ENCODE data around the gene NAPA.

NAPA gene

GRCh38 chr19:47538812-47539211, 23.9 kb upstream of the NAPA start:
- no peak overlapping the region for H3K4me3 Mint-ChIP-seq

DNA sequence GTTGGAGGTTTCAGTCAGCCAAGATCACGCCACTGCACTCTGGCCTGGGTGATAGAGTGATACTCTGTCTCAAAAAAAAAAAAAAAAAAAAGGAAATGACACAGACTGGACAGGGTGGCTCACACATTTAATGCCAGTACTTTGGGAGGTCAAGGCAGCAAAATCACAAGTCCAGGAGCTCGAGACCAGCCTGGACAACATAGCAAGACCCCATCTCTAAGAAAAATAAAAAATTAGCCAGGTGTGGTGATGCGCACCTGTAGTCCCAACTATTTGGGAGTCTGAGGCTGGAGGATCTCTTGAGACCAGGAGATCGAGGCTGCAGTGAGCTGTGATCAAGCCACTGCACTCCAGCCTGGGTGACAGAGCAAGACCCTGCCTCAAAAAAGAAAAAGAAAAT, 22.6 kb upstream of the NAPA start:
- no peak for DNase-seq
- Mint-ChIP-seq H3K4me1 (peaks cover 16% of the 10 kb centered on the region), H3K27ac (no peak overlapping the region), H3K27me3 (peaks cover 2% of the 10 kb centered on the region), H3K9me3 (no peaks in the 10 kb centered on the region), H3K36me3 (ENCODE audit: low read depth) (no peaks in the 10 kb centered on the region), H3K4me3 (no peak overlapping the region)
- ATAC-seq, result no peak

More at GRCh38 chr19:47538812-47539211, 23.9 kb upstream of the NAPA start:
- no peak overlapping the region for H3K27ac Mint-ChIP-seq
- H3K4me1 Mint-ChIP-seq, result peaks cover 16% of the 10 kb centered on the region
- DNase-seq (no peak), ATAC-seq (no peak)
- peaks cover 2% of the 10 kb centered on the region for H3K27me3 Mint-ChIP-seq
- no peaks in the 10 kb centered on the region for H3K9me3 Mint-ChIP-seq
- no peaks in the 10 kb centered on the region for H3K36me3 Mint-ChIP-seq (ENCODE audit: low read depth)

- Mint-ChIP-seq H3K9me3 (no peaks in the 10 kb centered on the region), H3K4me1 (no peaks in the 10 kb centered on the region), H3K4me3 (no peak overlapping the region), H3K36me3 (ENCODE audit: low read depth) (no peaks in the 10 kb centered on the region), H3K27ac (no peak overlapping the region), H3K27me3 (peaks cover 4% of the 10 kb centered on the region)
- DNase-seq (no peak), ATAC-seq (no peak)
Measured at GRCh38 chr19:47534628-47535027, 19.8 kb upstream of the NAPA start.

GRCh38 chr19:47531640-47532387, 17.0 kb upstream of the NAPA start:
- DNase-seq (no peak), ATAC-seq (no peak)
- H3K4me3 Mint-ChIP-seq, result no peak overlapping the region
- H3K27ac Mint-ChIP-seq, result no peak overlapping the region
- peaks cover 4% of the 10 kb centered on the region for H3K27me3 Mint-ChIP-seq
- no peaks in the 10 kb centered on the region for H3K36me3 Mint-ChIP-seq (ENCODE audit: low read depth)
- no peaks in the 10 kb centered on the region for H3K4me1 Mint-ChIP-seq
- no peaks in the 10 kb centered on the region for H3K9me3 Mint-ChIP-seq

- Mint-ChIP-seq H3K27me3 (peaks cover 6% of the 10 kb centered on the region), H3K4me1 (no peaks in the 10 kb centered on the region), H3K4me3 (no peak overlapping the region), H3K36me3 (ENCODE audit: low read depth) (no peaks in the 10 kb centered on the region), H3K27ac (no peak overlapping the region), H3K9me3 (no peaks in the 10 kb centered on the region)
- ATAC-seq (no peak), DNase-seq (no peak)
Measured at GRCh38 chr19:47529018-47529742, 14.3 kb upstream of the NAPA start.

DNA sequence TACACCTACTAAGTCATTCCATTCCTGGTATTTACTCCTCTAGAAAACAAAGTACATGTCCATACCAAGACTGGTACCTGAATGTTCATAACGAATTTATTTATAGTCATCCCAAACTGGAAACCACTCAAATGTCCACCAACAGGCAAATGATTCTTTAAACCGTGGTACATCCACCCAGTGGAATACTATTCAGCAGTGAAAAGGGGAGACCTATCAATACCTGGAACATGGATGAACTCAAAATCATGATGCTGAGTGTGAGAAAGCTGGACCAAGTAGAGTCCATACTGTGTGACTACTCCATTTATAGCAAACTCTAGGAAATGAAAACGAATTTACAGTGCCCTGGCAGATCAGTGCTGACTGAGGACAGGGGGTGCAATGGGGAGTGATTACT, 11.9 kb upstream of the NAPA start:
- Mint-ChIP-seq H3K27me3 (peaks cover 15% of the 10 kb centered on the region), H3K9me3 (no peaks in the 10 kb centered on the region), H3K4me3 (no peak overlapping the region), H3K4me1 (peaks cover 7% of the 10 kb centered on the region), H3K36me3 (ENCODE audit: low read depth) (no peaks in the 10 kb centered on the region), H3K27ac (no peak overlapping the region)
- DNase-seq (no peak), ATAC-seq (no peak)

DNA sequence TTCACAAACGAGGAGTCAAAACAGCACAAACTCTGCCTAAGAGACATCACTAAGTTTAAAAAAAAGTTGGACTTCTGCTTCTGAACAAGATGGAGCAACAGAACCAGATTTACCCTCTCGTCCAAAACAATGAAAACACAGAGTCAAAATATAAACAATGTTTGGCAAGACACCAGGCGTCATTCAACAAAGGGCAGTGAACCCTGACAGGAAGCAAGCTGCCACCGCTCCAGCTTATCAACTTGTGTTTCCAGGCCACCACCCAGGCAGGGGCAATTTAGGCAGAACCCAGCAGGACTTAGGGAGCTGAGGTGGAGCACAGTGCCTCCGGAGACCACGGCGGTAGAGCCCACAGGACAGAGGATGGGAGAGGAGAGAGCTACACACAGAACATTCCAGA, 8.6 kb upstream of the NAPA start:
- Mint-ChIP-seq H3K27ac (no peak overlapping the region), H3K4me1 (peaks cover 32% of the 10 kb centered on the region)

GRCh38 chr19:47521473-47522180, 6.8 kb upstream of the NAPA start:
- H3K4me3 Mint-ChIP-seq, result no peak overlapping the region
- H3K36me3 Mint-ChIP-seq (ENCODE audit: low read depth), result no peaks in the 10 kb centered on the region
- DNase-seq, result no peak
- H3K4me1 Mint-ChIP-seq, result peaks cover 51% of the 10 kb centered on the region
- peaks cover 21% of the 10 kb centered on the region for H3K27me3 Mint-ChIP-seq
- H3K27ac Mint-ChIP-seq, result no peak overlapping the region
- no peak for ATAC-seq
- no peaks in the 10 kb centered on the region for H3K9me3 Mint-ChIP-seq

More for the DNA sequence above, 8.6 kb upstream of the NAPA start:
- H3K4me3 Mint-ChIP-seq, result no peak overlapping the region
- H3K9me3 Mint-ChIP-seq, result no peaks in the 10 kb centered on the region
- DNase-seq, result no peak
- H3K27me3 Mint-ChIP-seq, result peaks cover 21% of the 10 kb centered on the region
- no peaks in the 10 kb centered on the region for H3K36me3 Mint-ChIP-seq (ENCODE audit: low read depth)
- ATAC-seq, result no peak

GRCh38 chr19:47520839-47521238, 6.0 kb upstream of the NAPA start:
- H3K4me1 Mint-ChIP-seq, result peaks cover 59% of the 10 kb centered on the region

DNA sequence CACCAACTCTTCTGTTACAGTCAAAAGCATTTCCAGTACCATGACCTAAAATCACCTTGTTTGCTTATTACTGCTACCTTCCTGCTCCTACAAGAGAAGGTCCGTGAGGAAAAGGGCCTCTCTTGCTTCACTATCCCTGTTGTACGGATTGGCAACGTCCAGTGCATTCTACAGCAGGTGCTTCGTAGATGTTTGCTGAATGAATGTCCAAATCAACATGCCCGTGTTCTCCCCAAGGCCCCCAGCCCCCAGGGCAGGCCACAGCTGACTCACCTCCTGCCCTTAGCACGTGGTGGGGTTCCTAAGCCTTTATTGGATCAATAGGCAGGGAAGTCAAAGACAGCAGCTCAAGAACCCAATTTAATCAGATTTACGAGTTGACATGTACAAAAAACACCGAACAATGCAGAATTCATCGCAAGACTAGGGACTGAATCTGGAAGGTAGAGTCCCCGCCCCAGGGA, 5.5 kb upstream of the NAPA start:
- Mint-ChIP-seq H3K4me1 (peaks cover 63% of the 10 kb centered on the region), H3K9me3 (no peaks in the 10 kb centered on the region), H3K36me3 (ENCODE audit: low read depth) (no peaks in the 10 kb centered on the region), H3K27ac (no peak overlapping the region), H3K4me3 (no peak overlapping the region), H3K27me3 (peaks cover 20% of the 10 kb centered on the region)
- ATAC-seq, result no peak
- DNase-seq, result no peak

More at GRCh38 chr19:47520839-47521238, 6.0 kb upstream of the NAPA start:
- Mint-ChIP-seq H3K27ac (no peak overlapping the region), H3K27me3 (peaks cover 20% of the 10 kb centered on the region), H3K9me3 (no peaks in the 10 kb centered on the region), H3K4me3 (no peak overlapping the region), H3K36me3 (ENCODE audit: low read depth) (no peaks in the 10 kb centered on the region)
- ATAC-seq (no peak), DNase-seq (no peak)

GRCh38 chr19:47518854-47519253, 4.0 kb upstream of the NAPA start:
- ATAC-seq, result no peak
- no peak overlapping the region for H3K4me3 Mint-ChIP-seq
- H3K4me1 Mint-ChIP-seq, result peaks cover 76% of the 10 kb centered on the region
- DNase-seq, result no peak
- no peaks in the 10 kb centered on the region for H3K9me3 Mint-ChIP-seq
- no peaks in the 10 kb centered on the region for H3K36me3 Mint-ChIP-seq (ENCODE audit: low read depth)
- H3K27me3 Mint-ChIP-seq, result peaks cover 18% of the 10 kb centered on the region
- H3K27ac Mint-ChIP-seq, result no peak overlapping the region

DNA sequence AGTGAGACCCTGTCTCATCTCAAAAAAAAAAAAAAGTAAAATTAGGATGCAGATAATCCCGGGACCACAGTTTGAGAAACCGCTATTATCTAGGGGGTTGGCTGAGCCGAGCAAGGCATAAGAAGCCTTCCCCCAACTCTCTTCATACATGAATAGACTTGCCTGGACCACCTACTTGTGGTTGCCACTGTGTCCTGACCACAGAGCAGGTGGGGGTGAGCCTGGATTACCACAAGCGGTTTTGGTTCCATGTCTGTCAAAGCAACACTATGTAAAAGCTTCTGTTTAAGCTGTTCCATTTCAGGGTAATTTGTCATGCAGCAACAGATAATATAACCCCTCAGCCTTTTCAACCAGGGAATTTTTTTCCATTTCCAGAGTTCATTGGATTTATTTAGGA, 3.3 kb upstream of the NAPA start:
- peak; percentile 33 for ATAC-seq
- Mint-ChIP-seq H3K4me3 (peak overlapping the region; percentile 63), H3K27me3 (peaks cover 13% of the 10 kb centered on the region), H3K27ac (peak overlapping the region; percentile 86), H3K4me1 (peaks cover 80% of the 10 kb centered on the region), H3K9me3 (no peaks in the 10 kb centered on the region), H3K36me3 (ENCODE audit: low read depth) (no peaks in the 10 kb centered on the region)
- peak; percentile 75 for DNase-seq

DNA sequence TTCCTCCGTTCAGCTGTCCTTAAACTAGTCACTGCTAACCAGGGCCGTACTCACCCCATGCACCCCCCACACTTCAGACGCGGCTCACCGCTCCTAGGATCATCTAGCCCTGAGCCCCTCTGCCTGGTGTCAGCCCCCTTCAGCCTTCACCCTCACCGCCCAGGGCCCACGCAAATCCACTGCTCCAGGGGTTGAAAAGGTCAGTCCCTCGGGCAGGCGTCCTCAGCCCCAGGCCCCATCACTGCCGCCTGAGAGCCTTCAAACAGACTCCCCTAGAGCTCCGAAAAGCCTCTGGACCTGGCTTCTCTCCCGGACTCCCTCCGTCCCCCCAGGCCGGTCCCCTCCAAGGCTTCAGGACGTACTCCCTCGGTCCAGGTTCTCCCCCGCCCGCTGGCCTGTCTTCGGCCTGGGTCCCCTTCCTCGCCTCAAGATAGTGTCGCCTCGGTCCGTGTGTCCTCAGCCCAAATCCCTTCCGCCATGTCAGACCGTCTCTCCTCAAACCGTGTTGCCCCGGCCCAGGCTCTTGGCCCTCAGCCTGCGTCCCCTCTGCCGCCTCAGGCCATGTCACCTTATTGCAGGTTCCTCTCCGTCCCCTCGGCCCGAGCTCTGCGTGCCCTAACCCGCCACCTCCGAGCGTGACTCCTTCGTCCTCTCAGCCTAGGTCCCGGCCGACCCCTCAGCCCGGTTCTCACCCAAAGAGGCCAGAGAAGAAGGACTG, 553 bp downstream of the NAPA start:
- DNase-seq (no peak), ATAC-seq (no peak)
- Mint-ChIP-seq H3K27me3 (no peaks in the 10 kb centered on the region), H3K4me3 (peak overlapping the region; percentile 97), H3K4me1 (peaks cover 84% of the 10 kb centered on the region), H3K36me3 (ENCODE audit: low read depth) (peaks cover 5% of the 10 kb centered on the region), H3K9me3 (no peaks in the 10 kb centered on the region), H3K27ac (peak overlapping the region; percentile 96)

DNA sequence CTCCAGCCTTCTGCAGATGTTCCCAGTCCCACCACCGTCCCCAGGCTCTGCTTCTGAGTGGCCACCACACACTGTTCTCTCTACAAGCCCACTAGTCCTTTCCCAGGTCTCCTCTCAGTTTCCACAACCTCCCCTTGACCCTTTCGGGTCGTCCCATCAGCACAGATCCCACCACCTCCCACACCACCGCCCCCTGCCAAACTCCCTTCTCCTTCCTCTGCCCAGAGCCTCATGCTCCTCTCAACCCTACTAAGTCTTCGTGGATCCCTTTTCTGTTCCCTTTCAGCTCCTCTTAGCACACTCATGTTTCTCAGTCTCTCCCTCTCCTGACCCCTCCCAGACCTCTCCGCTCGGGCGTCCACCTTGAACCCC, 1.9 kb downstream of the NAPA start:
- ATAC-seq, result no peak
- Mint-ChIP-seq H3K9me3 (no peaks in the 10 kb centered on the region), H3K4me1 (peaks cover 70% of the 10 kb centered on the region), H3K27me3 (no peaks in the 10 kb centered on the region), H3K27ac (peak overlapping the region; percentile 96), H3K36me3 (ENCODE audit: low read depth) (peaks cover 5% of the 10 kb centered on the region), H3K4me3 (peak overlapping the region; percentile 97)
- DNase-seq, result no peak

All from activated naive CD8-positive, alpha-beta T cell treated with anti-CD3 and anti-CD28 coated beads, Interleukin-2, amount 50 U/mL, for 24 hours (primary cell).